Lower lobe of right lung (tissue), 2 donors: Measurements from ENCODE around the gene FOXS1. TPM values are rescaled to one million over a fixed set of nuclear protein-coding genes. Genes with fewer than 3 reads are reported as not detected.

Source experiments
- ATAC-seq, 2 donors: fragments of 200-7000 bp; cut with Tn5 transposase; one replicate each; pipeline ENCODE4 v1.9.1; 2020 to 2022; ENCODE audit warnings: mild to moderate bottlenecking in 2 of 2, moderate library complexity in 2 of 2
- DNase-seq: peaks from one replicate; pipeline ENCODE4 v3.0.0-alpha.2; 2020
- H3K27ac ChIP-seq: fragments of 200-600 bp; one replicate; pipeline ENCODE4 v1.8.0; 2022
- H3K27me3 ChIP-seq: fragments of 200-600 bp; one replicate; pipeline ENCODE4 v1.8.0; 2022; ENCODE audit warnings: low read depth
- H3K36me3 ChIP-seq: fragments of 200-600 bp; one replicate; pipeline ENCODE4 v1.8.0; 2022; ENCODE audit warnings: mild to moderate bottlenecking
- H3K4me1 ChIP-seq: fragments of 200-600 bp; one replicate; pipeline ENCODE4 v1.8.0; 2022
- H3K4me3 ChIP-seq: fragments of 200-600 bp; one replicate; pipeline ENCODE4 v1.8.0; 2022; ENCODE audit warnings: mild to moderate bottlenecking
- H3K9me3 ChIP-seq: fragments of 200-600 bp; one replicate; pipeline ENCODE4 v1.8.0; 2022
- CTCF ChIP-seq: fragments of 200-600 bp; IDR thresholded peaks from one replicate; pipeline ENCODE4 v1.8.0; 2022; ENCODE audit warnings: antibody characterized with exemption, mild to moderate bottlenecking
- intact Hi-C: fragments of 100-400 bp; cut with DNase I; formaldehyde crosslinking; loops from one replicate; pipeline ENCODE4 v1.11.0; 2022
- total RNA-seq: library from RNA; stranded (reverse); fragmentation: NEBNext Ultra II Directional; extraction: Animal tissue kit (Norgen Biotek cat#: 25700); gene quantifications from one replicate; pipeline ENCODE4 v1.2.1, GENCODE V29; 2021
- donor health status: DM: no; HTN: yes; CAD: no; lungs with severe emphysema.

Gene FOXS1
- total RNA-seq, 1 donor from 2014 or later, result 1.1 TPM

- no peaks in the 10 kb centered on the region for H3K27me3 ChIP-seq
- intact Hi-C loops, result no loop called here
- H3K4me1 ChIP-seq, result peaks cover 5% of the 10 kb centered on the region
- no peak for ATAC-seq
- no peak for TF ChIP-seq CTCF
- H3K27ac ChIP-seq, result no peak overlapping the region
- no peaks in the 10 kb centered on the region for H3K36me3 ChIP-seq
- DNase-seq, result no peak
- no peaks in the 10 kb centered on the region for H3K9me3 ChIP-seq
- no peak overlapping the region for H3K4me3 ChIP-seq
Measured at GRCh38 chr20:31877684-31878083, 32.3 kb upstream of the FOXS1 start.

- no peak for DNase-seq
Measured at GRCh38 chr20:31875671-31876070, 30.3 kb upstream of the FOXS1 start.

GRCh38 chr20:31872406-31872805 lies 27.0 kb upstream of the FOXS1 start:
- Histone ChIP-seq H3K36me3 (no peaks in the 10 kb centered on the region), H3K4me1 (peaks cover 17% of the 10 kb centered on the region), H3K27ac (no peak overlapping the region), H3K4me3 (no peak overlapping the region), H3K9me3 (no peaks in the 10 kb centered on the region), H3K27me3 (peaks cover 18% of the 10 kb centered on the region)
- no peak for TF ChIP-seq CTCF
- ATAC-seq (no peak), DNase-seq (no peak)
- intact Hi-C loops, result no loop called here

More at GRCh38 chr20:31875671-31876070, 30.3 kb upstream of the FOXS1 start:
- H3K36me3 ChIP-seq, result no peaks in the 10 kb centered on the region
- TF ChIP-seq CTCF, result no peak
- H3K4me3 ChIP-seq, result no peak overlapping the region
- H3K27ac ChIP-seq, result no peak overlapping the region
- no peaks in the 10 kb centered on the region for H3K9me3 ChIP-seq
- H3K4me1 ChIP-seq, result peaks cover 10% of the 10 kb centered on the region
- intact Hi-C loops, result no loop called here
- peaks cover 2% of the 10 kb centered on the region for H3K27me3 ChIP-seq
- no peak for ATAC-seq

- Histone ChIP-seq H3K4me3 (no peak overlapping the region), H3K9me3 (no peaks in the 10 kb centered on the region), H3K27ac (no peak overlapping the region), H3K36me3 (no peaks in the 10 kb centered on the region), H3K4me1 (peaks cover 17% of the 10 kb centered on the region), H3K27me3 (peaks cover 18% of the 10 kb centered on the region)
- no peak for TF ChIP-seq CTCF
- intact Hi-C loops, result no loop called here
- ATAC-seq, result no peak
- no peak for DNase-seq
Measured at GRCh38 chr20:31871618-31871954, 26.2 kb upstream of the FOXS1 start.

GRCh38 chr20:31870726-31871617 lies 25.6 kb upstream of the FOXS1 start:
- ATAC-seq, result peak in 1 of 2 donors; percentile 28
- intact Hi-C loops, result no loop called here
- Histone ChIP-seq H3K4me1 (peaks cover 17% of the 10 kb centered on the region), H3K27me3 (peaks cover 18% of the 10 kb centered on the region), H3K9me3 (no peaks in the 10 kb centered on the region), H3K4me3 (peak overlapping the region; percentile 70), H3K27ac (peak overlapping the region; percentile 24), H3K36me3 (no peaks in the 10 kb centered on the region)
- no peak for DNase-seq
- TF ChIP-seq CTCF, result no peak
